CD4-positive, alpha-beta memory T cell (primary cell): ENCODE measurements around the gene KCMF1. TPM values are rescaled to one million over a fixed set of nuclear protein-coding genes. Genes with fewer than 3 reads are reported as not detected.
A peak's percentile ranks its signal among the peaks of the same experiment; 100 is the strongest.

Source experiments
- CTCF ChIA-PET: fragments of 350-600 bp; sonication (Branson Sonifier 250); formaldehyde crosslinking; loops from one replicate; lab custom pipeline; 2021; ENCODE audit warnings: inconsistent platforms; ENCODE audit not compliant: partially characterized antibody; lab: Charles Lee
- POLR2A ChIA-PET: fragments of 350-600 bp; sonication (Branson Sonifier 250); formaldehyde crosslinking; loops from one replicate; lab custom pipeline; 2021; ENCODE audit not compliant: partially characterized antibody; lab: Charles Lee
- DNase-seq, 5 donors: peaks; one replicate each; pipeline versions ENCODE4 v3.0.0 to v3.0.0-alpha.2; 2020 to 2022; ENCODE audit warnings: mixed read lengths in 1 of 5
- H3K27ac ChIP-seq: one replicate; pipeline ENCODE4 v1.7.0; 2013; ENCODE audit warnings: low read depth, low read length
- H3K27me3 ChIP-seq: 2 replicates; pipeline ENCODE4 v1.7.0; 2013; ENCODE audit warnings: mild to moderate bottlenecking, low read length, moderate library complexity; ENCODE audit not compliant: insufficient read depth
- H3K36me3 ChIP-seq: 2 replicates; pipeline ENCODE4 v1.7.0; 2013; ENCODE audit warnings: mild to moderate bottlenecking, low read length, moderate library complexity; ENCODE audit not compliant: insufficient read depth
- H3K4me1 ChIP-seq: 2 replicates; pipeline ENCODE4 v1.7.0; 2013; ENCODE audit warnings: mild to moderate bottlenecking, low read length, moderate library complexity; ENCODE audit not compliant: insufficient read depth
- H3K4me3 ChIP-seq, 2 donors: one replicate each; pipeline ENCODE4 v1.7.0; 2013; ENCODE audit warnings: low read length in 2 of 2, mild to moderate bottlenecking in 1 of 2
- H3K9me3 ChIP-seq, 2 donors: one replicate each; pipeline ENCODE4 v1.7.0; 2013; ENCODE audit warnings: low read length in 2 of 2, control low read depth in 1 of 2; ENCODE audit not compliant: control insufficient read depth in 1 of 2
- H3K27ac Mint-ChIP-seq, 7 donors: one replicate each; pipeline ENCODE4 v1.8.0; 2020 to 2021; ENCODE audit warnings: mixed read lengths in 7 of 7, mild to moderate bottlenecking in 6 of 7, inconsistent platforms in 3 of 7, moderate library complexity in 3 of 7
- H3K27me3 Mint-ChIP-seq, 2 donors: one replicate each; pipeline ENCODE4 v1.8.0; 2020 to 2021; ENCODE audit warnings: mixed read lengths in 2 of 2
- H3K36me3 Mint-ChIP-seq, 2 donors: one replicate each; pipeline ENCODE4 v1.8.0; 2020 to 2021; ENCODE audit warnings: mixed read lengths in 2 of 2, inconsistent platforms in 1 of 2, mild to moderate bottlenecking in 1 of 2
- H3K4me1 Mint-ChIP-seq, 4 donors: one replicate each; pipeline ENCODE4 v1.8.0; 2020 to 2021; ENCODE audit warnings: mixed read lengths in 4 of 4, mild to moderate bottlenecking in 1 of 4
- H3K4me3 Mint-ChIP-seq, 8 donors: one replicate each; pipeline ENCODE4 v1.8.0; 2020 to 2021; ENCODE audit warnings: mixed read lengths in 8 of 8, mild to moderate bottlenecking in 7 of 8, moderate library complexity in 6 of 8, inconsistent platforms in 3 of 8
- H3K9me3 Mint-ChIP-seq, 8 donors: one replicate each; pipeline ENCODE4 v1.8.0; 2020 to 2021; ENCODE audit warnings: mixed read lengths in 8 of 8, mild to moderate bottlenecking in 5 of 8, inconsistent platforms in 3 of 8, moderate library complexity in 1 of 8
- intact Hi-C: fragments of 100-400 bp; cut with micrococcal nuclease; formaldehyde crosslinking; loops from one replicate; pipeline ENCODE4 v1.15.1; 2023
- polyA plus RNA-seq, 2 donors: library from polyadenylated mRNA; unstranded; fragments of 300-500 nt; fragmentation: Illumina TruSeq; gene quantifications; one replicate each; pipeline ENCODE4 v1.2.3, GENCODE V29; 2021
- total RNA-seq, 2 experiments: library from RNA; stranded (reverse); gene quantifications; one replicate each; pipeline ENCODE4 v1.2.3, GENCODE V29; 2021

KCMF1 gene
- total and polyA plus RNA-seq, 4 experiments from 2014 or later, result 25.8 to 62.7 (median 47.2) TPM

DNA sequence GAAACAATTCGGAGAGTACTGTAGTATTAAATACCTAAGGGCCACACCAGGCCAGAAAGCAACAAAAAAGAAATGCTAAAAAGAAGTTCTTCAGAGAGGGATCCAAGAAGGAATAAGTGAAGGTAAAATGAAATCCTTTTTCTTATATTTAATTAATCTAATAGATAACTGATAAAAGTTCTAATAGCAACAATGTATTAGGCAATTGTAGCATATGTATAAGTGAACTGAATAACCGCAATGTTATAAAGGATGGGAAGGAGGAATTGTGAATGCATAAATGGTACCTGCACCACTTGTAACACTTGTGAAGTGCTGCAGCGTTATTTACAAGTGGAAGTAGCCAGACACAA lies 43.7 kb upstream of the KCMF1 start:
- Histone ChIP-seq H3K4me3 (peak overlapping the region in 1 of 2 donors; percentile 73), H3K9me3 (no peaks in the 10 kb centered on the region), H3K27ac (no peak overlapping the region), H3K4me1 (peaks cover 51% of the 10 kb centered on the region), H3K27me3 (no peaks in the 10 kb centered on the region), H3K36me3 (no peaks in the 10 kb centered on the region)
- H3K4me3 Mint-ChIP-seq, result peak overlapping the region; percentile 90 to 99 (median 95)
- H3K27ac Mint-ChIP-seq, result peak overlapping the region in 5 of 7 donors; percentile 95 to 99 (median 96)
- intact Hi-C loops, result loop anchor here (1.0 to 2.0 kb wide), 6 partner anchors 19 to 468 kb away; partner anchors contain the start of gene SUCLG1
- H3K27me3 Mint-ChIP-seq, result no peaks in the 10 kb centered on the region
- ChIA-PET CTCF (interaction anchor here (1.1 to 9.1 kb wide), 16 partner anchors 10 to 433 kb away, joined by 3 to 271 read pairs (median 25); partner anchors contain the start of genes KCMF1 and TRABD2A), POLR2A (interaction anchor here (1.9 to 5.6 kb wide), 9 partner anchors 12 to 468 kb away, joined by 8 to 221 read pairs (median 25); partner anchors contain the start of genes KCMF1, SUCLG1 and TMSB10)
- peaks cover 0 to 9% of the 10 kb centered on the region in 2 donors for H3K36me3 Mint-ChIP-seq
- H3K9me3 Mint-ChIP-seq, result peaks cover 0 to 4% (median 0%) of the 10 kb centered on the region in 8 donors
- peaks cover 34 to 59% (median 45%) of the 10 kb centered on the region in 4 donors for H3K4me1 Mint-ChIP-seq
- no peak for DNase-seq

DNA sequence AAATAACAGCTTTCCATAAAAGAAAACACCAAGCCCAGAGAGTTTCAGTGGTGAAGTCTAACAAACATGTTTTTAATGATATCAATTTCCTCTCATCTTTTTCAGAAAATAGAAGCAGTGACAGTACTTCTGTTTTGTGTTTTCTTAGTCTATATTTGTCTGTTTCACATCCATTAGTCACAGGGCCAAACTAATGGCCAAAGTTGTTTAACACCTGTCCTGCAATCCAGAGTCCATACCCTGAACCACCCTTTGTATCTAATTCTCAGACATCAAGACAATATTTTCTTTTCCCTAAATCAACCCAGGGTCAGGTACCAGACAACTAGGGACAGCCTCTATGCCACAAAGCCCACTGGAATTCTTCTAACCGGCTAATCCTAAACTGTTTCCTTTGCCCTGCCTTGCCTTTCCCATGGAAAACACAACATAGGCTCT lies 39.6 kb upstream of the KCMF1 start:
- Mint-ChIP-seq H3K4me3 (peak overlapping the region in 1 of 8 donors; percentile 35), H3K27ac (peak overlapping the region in 5 of 7 donors; percentile 17 to 87 (median 24)), H3K36me3 (peaks cover 0 to 4% of the 10 kb centered on the region in 2 donors), H3K9me3 (no peaks in the 10 kb centered on the region), H3K4me1 (peaks cover 16 to 29% (median 23%) of the 10 kb centered on the region in 4 donors), H3K27me3 (no peaks in the 10 kb centered on the region)
- no peaks in the 10 kb centered on the region for H3K9me3 ChIP-seq
- no peak overlapping the region for H3K27ac ChIP-seq
- no peaks in the 10 kb centered on the region for H3K27me3 ChIP-seq
- no peaks in the 10 kb centered on the region for H3K36me3 ChIP-seq
- DNase-seq, result no peak
- intact Hi-C loops, result no loop called here
- CTCF ChIA-PET, result interaction anchor here (1.5 to 1.8 kb wide), 3 partner anchors 8 to 84 kb away, joined by 4 to 6 read pairs (median 5); no protein-coding TSS in a partner anchor
- peaks cover 25% of the 10 kb centered on the region for H3K4me1 ChIP-seq
- POLR2A ChIA-PET, result interaction anchor here (1.3 to 1.8 kb wide), 2 partner anchors 8 to 24 kb away, joined by 4 to 7 read pairs; no protein-coding TSS in a partner anchor
- H3K4me3 ChIP-seq, result no peak overlapping the region

DNA sequence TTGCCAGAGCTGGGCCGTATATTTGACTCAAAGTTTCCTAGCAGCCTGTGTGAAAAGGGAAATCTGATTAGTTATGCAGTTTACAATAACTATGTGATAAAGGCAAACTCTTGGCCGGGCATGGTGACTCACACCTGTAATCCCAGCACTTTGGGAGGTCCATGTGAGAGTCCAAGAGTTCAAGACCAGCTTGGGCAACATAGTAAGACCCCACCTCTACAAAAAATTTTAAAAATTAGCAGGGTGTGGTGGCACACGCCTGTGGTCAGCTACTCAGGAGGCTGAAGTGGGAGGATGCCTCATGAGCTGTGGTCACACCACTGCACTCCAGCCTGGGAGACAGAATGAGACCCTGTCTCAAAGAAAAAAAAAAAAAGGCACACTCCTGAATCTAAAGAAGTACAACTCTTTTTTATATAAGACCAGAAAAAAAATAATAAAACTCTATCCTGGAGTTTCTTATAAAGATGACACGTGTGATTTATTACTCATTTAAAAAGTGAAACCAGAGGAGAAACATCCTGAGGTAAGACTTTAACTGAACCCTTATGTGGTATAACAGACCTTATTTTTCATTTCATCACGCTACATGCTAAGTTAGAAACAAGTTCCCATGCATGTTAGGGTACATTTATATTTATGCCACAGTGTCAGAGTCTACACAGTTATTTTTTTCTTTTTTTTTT lies 32.6 kb upstream of the KCMF1 start:
- Mint-ChIP-seq H3K36me3 (peaks cover 3 to 4% of the 10 kb centered on the region in 2 donors), H3K9me3 (no peaks in the 10 kb centered on the region), H3K4me3 (peak overlapping the region; percentile 76 to 89 (median 87)), H3K4me1 (peaks cover 17 to 31% (median 25%) of the 10 kb centered on the region in 4 donors), H3K27ac (peak overlapping the region; percentile 95 to 99 (median 98)), H3K27me3 (no peaks in the 10 kb centered on the region)
- intact Hi-C loops, result no loop called here
- Histone ChIP-seq H3K9me3 (no peaks in the 10 kb centered on the region), H3K4me1 (peaks cover 24% of the 10 kb centered on the region), H3K27ac (peak overlapping the region; percentile 82), H3K27me3 (no peaks in the 10 kb centered on the region), H3K4me3 (peak overlapping the region; percentile 22 to 45), H3K36me3 (no peaks in the 10 kb centered on the region)
- ChIA-PET POLR2A (interaction anchor here (1.2 to 11.0 kb wide), 10 partner anchors 8 to 353 kb away, joined by 3 to 195 read pairs (median 16); partner anchors contain the start of genes KCMF1, TMSB10 and TRABD2A), CTCF (interaction anchor here (0.7 to 9.3 kb wide), 11 partner anchors 8 to 77 kb away, joined by 3 to 111 read pairs (median 4); no protein-coding TSS in a partner anchor)
- DNase-seq, result peak; percentile 42 to 78 (median 59)

DNA sequence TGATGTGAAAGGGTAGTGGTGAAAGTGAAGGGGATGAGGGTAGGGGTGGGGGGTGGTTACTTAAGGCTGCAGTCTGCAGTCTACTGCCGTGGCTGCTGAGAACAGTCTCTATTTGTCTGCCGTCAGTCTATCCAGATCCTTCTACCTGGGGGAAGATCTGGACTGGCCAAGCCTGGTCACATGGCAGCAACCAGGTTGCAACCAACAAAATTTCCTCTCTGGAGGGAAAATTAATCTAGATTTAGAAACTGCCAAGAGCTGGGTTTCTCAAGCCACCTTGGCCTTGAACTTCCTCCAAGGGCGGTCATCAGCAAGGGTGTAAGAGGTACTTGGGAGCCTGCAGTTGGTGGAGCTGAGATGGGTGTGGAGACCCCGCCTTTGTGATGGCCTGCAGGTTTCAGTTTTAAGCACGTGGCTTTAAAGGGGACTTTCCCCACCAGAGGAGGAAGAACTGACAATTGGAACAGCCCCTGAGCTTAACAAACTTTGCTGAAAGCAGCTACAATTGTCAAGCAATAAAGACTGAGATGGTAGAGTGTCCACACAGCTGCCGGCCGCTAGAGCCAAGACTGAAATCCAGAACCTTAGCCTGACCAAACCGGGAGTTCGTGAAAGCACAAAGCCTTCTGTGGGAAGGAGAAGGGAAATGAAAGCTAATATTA lies 31.4 kb upstream of the KCMF1 start:
- intact Hi-C loops, result loop anchor here (1.0 kb wide), 3 partner anchors 13 to 480 kb away; partner anchors contain the start of gene SUCLG1
- Mint-ChIP-seq H3K4me1 (peaks cover 15 to 34% (median 28%) of the 10 kb centered on the region in 4 donors), H3K36me3 (peaks cover 4% of the 10 kb centered on the region in 2 donors), H3K27ac (peak overlapping the region; percentile 95 to 99 (median 98)), H3K27me3 (no peaks in the 10 kb centered on the region), H3K4me3 (peak overlapping the region; percentile 76 to 89 (median 87)), H3K9me3 (no peaks in the 10 kb centered on the region)
- CTCF ChIA-PET, result interaction anchor here (0.8 to 9.3 kb wide), 15 partner anchors 9 to 388 kb away, joined by 3 to 111 read pairs (median 4); partner anchors contain the start of gene TGOLN2
- POLR2A ChIA-PET, result interaction anchor here (0.7 to 11.0 kb wide), 21 partner anchors 9 to 480 kb away, joined by 3 to 195 read pairs (median 5); partner anchors contain the start of genes KCMF1, SUCLG1, TMSB10 and TRABD2A
- Histone ChIP-seq H3K4me3 (peak overlapping the region; percentile 34 to 45), H3K27me3 (no peaks in the 10 kb centered on the region), H3K9me3 (no peaks in the 10 kb centered on the region), H3K36me3 (no peaks in the 10 kb centered on the region), H3K4me1 (peaks cover 24% of the 10 kb centered on the region), H3K27ac (peak overlapping the region; percentile 82)
- DNase-seq, result peak; percentile 79 to 91 (median 83)

DNA sequence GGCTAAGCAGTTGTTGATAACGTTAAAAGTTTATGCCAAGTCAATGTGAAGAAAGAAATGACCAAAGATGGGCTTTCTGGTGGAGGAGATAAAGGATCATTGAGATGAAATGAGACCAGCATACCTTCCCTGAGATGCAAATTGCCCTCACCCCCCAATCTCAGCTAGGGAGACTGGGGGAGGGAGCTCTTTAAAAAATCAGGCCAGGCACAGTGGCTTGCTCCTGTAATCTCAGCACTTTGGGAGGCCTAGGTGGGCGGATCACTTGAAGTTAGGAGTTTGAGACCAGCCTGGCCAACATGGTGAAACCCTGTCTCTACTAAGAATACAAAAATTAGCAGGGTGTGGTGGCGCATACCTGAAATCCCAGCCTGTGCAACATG lies 30.9 kb upstream of the KCMF1 start:
- no peaks in the 10 kb centered on the region for H3K9me3 ChIP-seq
- ChIA-PET POLR2A (interaction anchor here (0.7 to 11.0 kb wide), 20 partner anchors 8 to 480 kb away, joined by 3 to 195 read pairs (median 5); partner anchors contain the start of genes KCMF1, SUCLG1, TMSB10 and TRABD2A), CTCF (interaction anchor here (0.8 to 9.3 kb wide), 13 partner anchors 10 to 387 kb away, joined by 3 to 111 read pairs (median 5); partner anchors contain the start of gene TGOLN2)
- no peaks in the 10 kb centered on the region for H3K9me3 Mint-ChIP-seq
- intact Hi-C loops, result no loop called here
- H3K36me3 Mint-ChIP-seq, result peaks cover 4% of the 10 kb centered on the region in 2 donors
- H3K36me3 ChIP-seq, result no peaks in the 10 kb centered on the region
- no peaks in the 10 kb centered on the region for H3K27me3 Mint-ChIP-seq
- peaks cover 19 to 39% (median 33%) of the 10 kb centered on the region in 4 donors for H3K4me1 Mint-ChIP-seq
- peak overlapping the region; percentile 82 for H3K27ac ChIP-seq
- H3K4me3 Mint-ChIP-seq, result peak overlapping the region; percentile 76 to 89 (median 87)
- H3K27ac Mint-ChIP-seq, result peak overlapping the region; percentile 95 to 99 (median 98)
- no peak for DNase-seq
- no peaks in the 10 kb centered on the region for H3K27me3 ChIP-seq
- peak overlapping the region in 1 of 2 donors; percentile 45 for H3K4me3 ChIP-seq
- peaks cover 28% of the 10 kb centered on the region for H3K4me1 ChIP-seq

DNA sequence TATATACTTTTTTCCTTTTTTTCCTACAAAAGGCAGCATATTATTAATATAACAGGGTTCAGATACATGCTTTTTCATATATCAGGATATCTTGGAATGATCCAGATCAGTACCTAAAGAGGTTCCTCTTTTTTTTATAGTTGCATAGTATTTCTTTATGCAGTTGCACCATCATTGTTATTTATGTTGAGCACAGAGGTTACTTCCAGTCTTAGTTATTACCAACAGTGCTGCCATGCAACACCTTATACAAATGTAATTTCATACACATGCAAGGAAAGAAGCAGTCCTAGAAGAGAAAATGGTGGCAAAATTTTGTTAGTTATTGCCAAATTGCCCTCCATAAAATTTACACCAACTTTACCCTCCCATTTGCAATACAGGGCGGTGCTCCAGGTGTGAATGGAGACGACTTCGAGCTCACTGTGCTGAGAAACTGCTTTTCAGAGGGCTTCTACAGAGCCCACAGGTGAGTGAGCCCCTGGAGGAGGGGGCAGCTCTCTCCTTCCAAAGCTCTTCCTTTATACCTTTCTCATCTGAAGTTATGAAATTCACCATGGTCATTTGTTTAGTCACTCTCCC lies 30.0 kb upstream of the KCMF1 start:
- no peak for DNase-seq
- no peaks in the 10 kb centered on the region for H3K27me3 Mint-ChIP-seq
- Histone ChIP-seq H3K4me1 (peaks cover 36% of the 10 kb centered on the region), H3K36me3 (no peaks in the 10 kb centered on the region), H3K27ac (no peak overlapping the region), H3K4me3 (no peak overlapping the region), H3K9me3 (no peaks in the 10 kb centered on the region), H3K27me3 (no peaks in the 10 kb centered on the region)
- CTCF ChIA-PET, result interaction anchor here (1.3 to 9.3 kb wide), 3 partner anchors 15 to 75 kb away, joined by 3 to 111 read pairs (median 6); no protein-coding TSS in a partner anchor
- H3K9me3 Mint-ChIP-seq, result no peaks in the 10 kb centered on the region
- peaks cover 25 to 47% (median 36%) of the 10 kb centered on the region in 4 donors for H3K4me1 Mint-ChIP-seq
- peak overlapping the region in 3 of 7 donors; percentile 14 to 95 (median 53) for H3K27ac Mint-ChIP-seq
- intact Hi-C loops, result no loop called here
- H3K36me3 Mint-ChIP-seq, result peaks cover 4% of the 10 kb centered on the region in 2 donors
- no peak overlapping the region for H3K4me3 Mint-ChIP-seq
- POLR2A ChIA-PET, result interaction anchor here (4.3 to 11.0 kb wide), 3 partner anchors 15 to 34 kb away, joined by 45 to 195 read pairs (median 54); partner anchors contain the start of genes KCMF1 and TMSB10
